HCT116 (cell line): ENCODE data around the gene CTNNA1. TPM values are rescaled to one million over a fixed set of nuclear protein-coding genes. Genes with fewer than 3 reads are reported as not detected.

Experiments
- ATAC-seq: fragments of 200-7000 bp; cut with Tn5 transposase; 2 replicates; pipeline ENCODE4 v1.9.1; 2020; ENCODE audit warnings: mild to moderate bottlenecking, moderate library complexity
- BruUV-seq: library from RNA; stranded (reverse); fragments of 400-500 nt; replicated peaks from 2 replicates; lab custom pipeline; 2021; lab: Mats Ljungman, UMichigan
- CTCF ChIA-PET: fragments of 300-600 bp; sonication (Branson Sonifier 250); formaldehyde crosslinking; loops from one replicate; lab custom pipeline; 2021; ENCODE audit warnings: antibody characterized with exemption; lab: Charles Lee
- POLR2A ChIA-PET: fragments of 300-600, 350-600 bp; sonication (Branson Sonifier 250); formaldehyde crosslinking; loops from one replicate; lab custom pipeline; 2021; ENCODE audit warnings: antibody characterized with exemption; lab: Charles Lee
- RAD21 ChIA-PET, 2 experiments: fragments of 300-600 bp; sonication (Branson Sonifier 250); formaldehyde crosslinking; loops; one replicate each; lab custom pipeline; 2023; ENCODE audit warnings: low total read pairs in 2 of 2; ENCODE audit not compliant: uncharacterized antibody in 2 of 2, unreplicated experiment in 2 of 2, low non-redundant PET in 1 of 2; lab: Charles Lee
- DNase-seq: peaks from one replicate; pipeline ENCODE4 v3.0.0-alpha.2; 2010; ENCODE audit warnings: low read depth, low spot score
- H2AFZ ChIP-seq: fragments of 200-600 bp; shearing (Covaris generic), sonication (generic); 2 replicates; pipeline ENCODE4 v1.6.1; 2017; ENCODE audit warnings: low read depth, mixed run types, mixed read lengths, antibody characterized with exemption, low read length; ENCODE audit not compliant: poor library complexity, severe bottlenecking
- H3K27ac ChIP-seq: 2 replicates; pipeline ENCODE4 v1.5.1; 2012; ENCODE audit warnings: low read depth, low read length
- H3K27me3 ChIP-seq: fragments of 200-600 bp; sonication (generic); 2 replicates; pipeline ENCODE4 v1.6.1; 2016; ENCODE audit warnings: mixed run types, low read length, mixed read lengths; ENCODE audit not compliant: insufficient read depth
- H3K36me3 ChIP-seq, 2 experiments: fragments of 200-500 bp in 1 of 2; fragments of 200-600 bp in 1 of 2; sonication (Bioruptor generic) in 1 of 2; sonication (generic) in 1 of 2; 2 replicates each; pipeline versions ENCODE4 v1.5.1 to v1.6.1; 2014 to 2016; ENCODE audit warnings: low read length in 2 of 2, inconsistent platforms in 1 of 2, mixed read lengths in 1 of 2, mixed run types in 1 of 2; ENCODE audit not compliant: insufficient read depth in 2 of 2, control insufficient read depth in 1 of 2
- H3K4me1 ChIP-seq, 2 experiments: fragments of 200-600 bp in 1 of 2; sonication (generic) in 1 of 2; 2 replicates each; pipeline versions ENCODE4 v1.5.1 to v1.6.1; 2012 to 2017; ENCODE audit warnings: low read length in 2 of 2, inconsistent platforms in 1 of 2, mild to moderate bottlenecking in 1 of 2, mixed read lengths in 1 of 2, mixed run types in 1 of 2, moderate library complexity in 1 of 2; ENCODE audit not compliant: insufficient read depth in 2 of 2, control insufficient read depth in 1 of 2
- H3K4me2 ChIP-seq: fragments of 200-600 bp; sonication (generic); 2 replicates; pipeline ENCODE4 v1.6.1; 2017; ENCODE audit warnings: mixed run types, low read length, mixed read lengths
- H3K4me3 ChIP-seq, 2 experiments: fragments of 200-600 bp in 1 of 2; sonication (generic) in 1 of 2; replicated peaks in 1 of 2; 2 replicates each; pipeline ENCODE4 v1.5.1; 2011 to 2016; ENCODE audit warnings: low read length in 2 of 2, control low read depth in 1 of 2, low read depth in 1 of 2, mild to moderate bottlenecking in 1 of 2, mixed read lengths in 1 of 2, mixed run types in 1 of 2
- H3K79me2 ChIP-seq: fragments of 200-600 bp; sonication (generic); 2 replicates; pipeline ENCODE4 v1.6.1; 2017; ENCODE audit warnings: mild to moderate bottlenecking, mixed run types, low read length, moderate library complexity, mixed read lengths; ENCODE audit not compliant: insufficient read depth
- H3K9ac ChIP-seq: fragments of 200-600 bp; sonication (generic); 2 replicates; pipeline ENCODE4 v1.6.1; 2016; ENCODE audit warnings: low read length, mixed read lengths
- H3K9me2 ChIP-seq: fragments of 200-600 bp; sonication (generic), shearing (Covaris generic); 2 replicates; pipeline ENCODE4 v1.6.1; 2017; ENCODE audit warnings: mixed run types, mild to moderate bottlenecking, moderate library complexity; ENCODE audit not compliant: insufficient read depth
- H3K9me3 ChIP-seq, 2 experiments: fragments of 200-500 bp in 1 of 2; fragments of 200-600 bp in 1 of 2; sonication (Bioruptor generic) in 1 of 2; sonication (generic) in 1 of 2; 2 replicates each; pipeline ENCODE4 v1.6.1; 2014 to 2017; ENCODE audit warnings: low read length in 2 of 2, mixed read lengths in 2 of 2, inconsistent platforms in 1 of 2, low read depth in 1 of 2, mild to moderate bottlenecking in 1 of 2, mixed run types in 1 of 2, moderate library complexity in 1 of 2; ENCODE audit not compliant: control insufficient read depth in 1 of 2, insufficient read depth in 1 of 2
- H4K20me1 ChIP-seq: fragments of 200-600 bp; sonication (generic), shearing (Covaris generic); 2 replicates; pipeline ENCODE4 v1.6.1; 2017; ENCODE audit warnings: mixed run types, mild to moderate bottlenecking, moderate library complexity; ENCODE audit not compliant: insufficient read depth
- CBX3 ChIP-seq: IDR thresholded peaks from 2 replicates; pipeline ENCODE4 v1.6.1; 2012; ENCODE audit warnings: low read depth
- CTCF ChIP-seq, 3 experiments: fragments of 200-600 bp in 1 of 3; sonication (generic) in 1 of 3; IDR thresholded peaks in 2 of 3; conservative IDR thresholded peaks in 1 of 3; 2 replicates each; pipeline ENCODE4 v1.5.1; 2012 to 2017; ENCODE audit warnings: low read depth in 2 of 3, low read length in 2 of 3, antibody characterized with exemption in 1 of 3, borderline replicate concordance in 1 of 3, control low read depth in 1 of 3, mild to moderate bottlenecking in 1 of 3, mixed read lengths in 1 of 3, mixed run types in 1 of 3, moderate library complexity in 1 of 3; ENCODE audit not compliant: insufficient read depth in 1 of 3
- EGR1 ChIP-seq: IDR thresholded peaks from 2 replicates; pipeline ENCODE4 v1.6.1; 2012; ENCODE audit warnings: low read depth
- ELF1 ChIP-seq: IDR thresholded peaks from 2 replicates; pipeline ENCODE4 v1.6.1; 2012; ENCODE audit warnings: low read depth, borderline replicate concordance
- EZH2 ChIP-seq: fragments of 200-600 bp; sonication (generic); IDR thresholded peaks from 2 replicates; pipeline ENCODE4 v1.6.1; 2017; ENCODE audit warnings: antibody characterized with exemption, mixed run types
- FOSL1 ChIP-seq: IDR thresholded peaks from 2 replicates; pipeline ENCODE4 v1.6.1; 2012; ENCODE audit warnings: low read depth
- POLR2A ChIP-seq: IDR thresholded peaks from 2 replicates; pipeline ENCODE4 v1.7.0; 2011; ENCODE audit warnings: borderline replicate concordance; ENCODE audit not compliant: insufficient read depth, insufficient read length; ENCODE audit errors: extremely low read depth
- RAD21 ChIP-seq: IDR thresholded peaks from 2 replicates; pipeline ENCODE4 v1.6.1; 2012; ENCODE audit warnings: low read depth, mild to moderate bottlenecking
- REST ChIP-seq: IDR thresholded peaks from 2 replicates; pipeline ENCODE4 v1.6.1; 2012; ENCODE audit warnings: low read depth
- TCF7L2 ChIP-seq: IDR thresholded peaks from 2 replicates; pipeline ENCODE4 v1.7.0; 2011; ENCODE audit warnings: borderline replicate concordance, inconsistent platforms; ENCODE audit not compliant: insufficient read depth, insufficient read length; ENCODE audit errors: extremely low read depth
- YY1 ChIP-seq: IDR thresholded peaks from 2 replicates; pipeline ENCODE4 v1.6.1; 2011; ENCODE audit warnings: low read length, low read depth, moderate library complexity, mild to moderate bottlenecking; ENCODE audit not compliant: insufficient replicate concordance; ENCODE audit errors: extremely low read depth
- ZFX ChIP-seq: fragments of 450-650 bp; IDR thresholded peaks from 2 replicates; pipeline ENCODE4 v1.6.1; 2017
- intact Hi-C: fragments of 100-400 bp; cut with micrococcal nuclease; formaldehyde crosslinking; loops from 2 replicates; pipeline ENCODE4 v1.10.0; 2022
- total RNA-seq: library from RNA; stranded (reverse); gene quantifications from one replicate; pipeline ENCODE4 v1.2.1, GENCODE V29; 2021; ENCODE audit not compliant: unreplicated experiment

Gene CTNNA1
- total RNA-seq, 1 experiment from 2014 or later: 313 TPM

- no peak overlapping the region for H3K4me2 ChIP-seq
- H3K9ac ChIP-seq: no peak overlapping the region
- BruUV-seq: no TSS peak
- DNase-seq: no peak
- ChIA-PET RAD21 (interaction anchor here in 1 of 2 experiments (0.6 kb wide), 1 partner anchor 126 kb away, joined by 5 read pairs; no protein-coding TSS in a partner anchor), POLR2A (interaction anchor here (1.0 kb wide), 1 partner anchor 28 kb away, joined by 3 read pairs; no protein-coding TSS in a partner anchor), CTCF (no interaction called here)
- intact Hi-C loops: no loop called here
- no peaks in the 10 kb centered on the region for H3K9me3 ChIP-seq
- H3K27ac ChIP-seq: no peak overlapping the region
- peaks cover 90% of the 10 kb centered on the region for H3K79me2 ChIP-seq
- no peaks in the 10 kb centered on the region; the same call in 1 of the 2 replicates for H4K20me1 ChIP-seq
- H2AFZ ChIP-seq: no peak overlapping the region
- no peaks in the 10 kb centered on the region; a peak in 1 of 4 replicates for H3K4me1 ChIP-seq
- ATAC-seq: no peak
- H3K4me3 ChIP-seq: no peak overlapping the region
- H3K27me3 ChIP-seq: no peaks in the 10 kb centered on the region
- no peak for TF ChIP-seq RAD21
- no peak for TF ChIP-seq ELF1
- no peak for TF ChIP-seq ZFX
- TF ChIP-seq POLR2A: no peak
- no peak for TF ChIP-seq TCF7L2
- no peak for TF ChIP-seq CBX3
- TF ChIP-seq CTCF (IDR thresholded peaks at IDR 0.05 in 2 of 3, conservative IDR thresholded peaks at IDR 0.05 in 1 of 3; ENCODE audit: borderline replicate concordance in 1 of 3, insufficient read depth in 1 of 3, low read depth in 2 of 3, low read length in 2 of 3): no peak
- TF ChIP-seq YY1: no peak
- TF ChIP-seq FOSL1: no peak
- no peak for TF ChIP-seq REST
- no peak for TF ChIP-seq EZH2
- no peak for TF ChIP-seq EGR1
- H3K36me3 ChIP-seq: peaks cover 28 to 31% of the 10 kb centered on the region in 2 experiments
- H3K9me2 ChIP-seq: no peaks in the 10 kb centered on the region
Measured at GRCh38 chr5:138784590-138784989, 31.4 kb downstream of the CTNNA1 start.
